ENCODE results near the gene MRTFB.
"Not testable (repeated sequence)": the region's sequence is repeated elsewhere in the genome, so short reads cannot be mapped to it uniquely, and the experiment has no call there.

MRTFB gene

DNA sequence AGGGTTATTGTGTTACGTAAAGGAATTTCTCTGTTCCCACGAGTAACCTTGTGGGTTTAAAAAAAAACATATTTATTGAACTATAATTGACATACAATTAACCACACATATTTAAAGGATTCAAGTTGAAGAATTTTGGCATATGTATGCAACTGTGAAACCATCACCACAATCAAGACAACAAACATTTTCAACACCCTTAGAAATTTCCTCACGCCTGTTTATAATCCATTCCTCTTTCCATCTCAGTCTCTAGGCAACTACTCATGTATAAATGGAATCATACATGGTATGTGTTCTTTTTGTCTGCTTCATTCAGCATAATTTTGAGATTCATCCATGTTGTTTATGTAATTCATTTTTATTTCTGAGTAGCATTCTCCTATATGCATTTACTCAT lies 104.0 kb downstream of the MRTFB start:
- no peaks in the 10 kb centered on the region for H3K27me3 Mint-ChIP-seq
- no peaks in the 10 kb centered on the region for H3K4me1 Mint-ChIP-seq
- peaks cover 16% of the 10 kb centered on the region for H3K9me3 Mint-ChIP-seq
- no peak overlapping the region for H3K27ac Mint-ChIP-seq
- peaks cover 19% of the 10 kb centered on the region for H3K36me3 Mint-ChIP-seq
- H3K4me3 Mint-ChIP-seq = no peak overlapping the region

DNA sequence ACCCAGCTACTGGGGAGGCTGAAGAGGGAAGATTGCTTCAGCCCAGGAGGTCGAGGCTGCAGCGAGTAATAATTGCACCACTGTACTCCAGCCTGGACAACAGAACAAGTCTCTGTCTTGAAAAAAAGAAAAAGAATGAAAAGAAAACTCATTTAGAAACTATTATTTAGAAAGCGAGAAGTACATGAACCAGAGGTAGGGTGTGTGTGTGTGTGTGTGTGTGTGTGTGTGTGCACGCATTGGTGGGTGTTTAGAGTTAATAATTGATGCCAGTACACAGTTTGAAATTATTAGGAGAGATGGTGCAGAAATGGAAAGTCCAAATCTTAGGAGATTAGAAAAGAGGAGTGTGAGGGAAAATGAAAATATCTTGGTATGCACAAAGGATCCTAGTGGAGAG lies 106.6 kb downstream of the MRTFB start:
- no peaks in the 10 kb centered on the region for H3K4me1 Mint-ChIP-seq
- H3K27ac Mint-ChIP-seq = no peak overlapping the region
- no peak overlapping the region for H3K4me3 Mint-ChIP-seq
- no peaks in the 10 kb centered on the region for H3K27me3 Mint-ChIP-seq
- peaks cover 9% of the 10 kb centered on the region for H3K9me3 Mint-ChIP-seq
- H3K36me3 Mint-ChIP-seq = peaks cover 9% of the 10 kb centered on the region

DNA sequence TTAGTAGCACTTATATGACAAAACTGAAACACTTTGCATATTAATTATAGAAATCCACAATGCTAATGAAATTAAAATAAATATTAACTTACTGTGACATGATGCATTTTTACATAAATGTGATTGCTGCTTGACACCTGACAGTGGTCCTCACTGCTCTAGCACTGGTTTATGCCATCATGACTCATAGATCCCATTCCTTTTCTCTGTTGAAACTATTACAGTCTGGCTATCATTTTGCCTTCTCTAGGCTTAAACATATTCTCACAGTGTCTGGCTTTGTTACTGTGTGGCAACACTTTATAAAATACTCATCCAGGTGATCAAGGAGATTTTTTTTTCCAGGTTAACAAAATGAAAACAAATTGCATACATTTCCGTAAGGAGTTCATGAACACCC lies 108.0 kb downstream of the MRTFB start:
- Mint-ChIP-seq H3K4me3 (no peak overlapping the region), H3K27me3 (no peaks in the 10 kb centered on the region), H3K4me1 (no peaks in the 10 kb centered on the region), H3K9me3 (no peaks in the 10 kb centered on the region), H3K36me3 (peaks cover 5% of the 10 kb centered on the region), H3K27ac (no peak overlapping the region)

DNA sequence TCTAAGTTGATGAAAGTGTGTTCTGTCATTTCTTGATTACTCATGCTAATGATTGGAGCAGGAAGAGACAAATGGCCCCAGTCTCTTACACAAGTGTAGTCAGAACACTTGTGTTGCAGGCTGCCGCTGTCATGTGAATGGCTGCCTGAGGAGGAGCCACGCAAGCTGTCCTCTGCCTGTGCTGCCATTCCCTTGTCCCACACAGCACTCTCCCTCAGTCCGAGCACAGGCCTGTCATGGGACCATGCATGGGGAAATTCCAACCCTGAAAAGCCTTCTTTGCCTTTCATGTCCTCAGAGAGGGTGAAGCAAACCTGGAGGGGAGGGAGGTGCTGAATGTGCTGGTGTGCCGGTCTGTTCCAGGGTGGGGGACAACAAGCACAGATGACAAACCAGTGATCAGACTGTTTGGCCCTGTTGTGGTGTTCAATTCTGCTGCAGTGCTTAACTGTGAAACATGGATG lies 109.4 kb downstream of the MRTFB start:
- Mint-ChIP-seq H3K27ac (no peak overlapping the region), H3K4me3 (no peak overlapping the region), H3K36me3 (no peaks in the 10 kb centered on the region), H3K27me3 (no peaks in the 10 kb centered on the region), H3K4me1 (peaks cover 7% of the 10 kb centered on the region), H3K9me3 (no peaks in the 10 kb centered on the region)

- Mint-ChIP-seq H3K36me3 (no peaks in the 10 kb centered on the region), H3K4me1 (peaks cover 17% of the 10 kb centered on the region), H3K27ac (no peak overlapping the region)
These were observed 110.4 kb downstream of the MRTFB start for GRCh38 chr16:14181371-14182050.

DNA sequence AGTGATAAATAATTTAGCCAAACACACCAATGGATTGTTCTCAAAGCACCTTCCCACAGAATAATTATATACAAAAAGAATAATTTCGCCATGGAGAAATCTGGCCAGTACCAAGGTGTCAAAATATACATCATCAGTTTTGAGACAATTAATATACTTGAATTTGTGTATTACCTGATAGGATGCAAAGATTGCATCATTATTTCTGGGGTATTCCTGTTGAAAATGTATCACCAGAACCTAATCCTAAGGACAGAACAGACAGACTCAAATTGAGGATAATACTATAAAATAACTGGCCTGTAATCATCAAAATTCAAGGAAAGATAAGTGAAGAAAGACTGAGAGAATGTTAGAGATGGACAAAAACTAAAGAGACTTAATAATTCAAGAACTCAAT lies 111.9 kb downstream of the MRTFB start:
- Mint-ChIP-seq H3K27me3 (no peaks in the 10 kb centered on the region), H3K9me3 (no peaks in the 10 kb centered on the region), H3K4me3 (no peak overlapping the region), H3K27ac (no peak overlapping the region), H3K4me1 (peaks cover 17% of the 10 kb centered on the region), H3K36me3 (no peaks in the 10 kb centered on the region)

More at GRCh38 chr16:14181371-14182050, 110.4 kb downstream of the MRTFB start:
- Mint-ChIP-seq H3K27me3 (no peaks in the 10 kb centered on the region), H3K9me3 (no peaks in the 10 kb centered on the region), H3K4me3 (no peak overlapping the region)

DNA sequence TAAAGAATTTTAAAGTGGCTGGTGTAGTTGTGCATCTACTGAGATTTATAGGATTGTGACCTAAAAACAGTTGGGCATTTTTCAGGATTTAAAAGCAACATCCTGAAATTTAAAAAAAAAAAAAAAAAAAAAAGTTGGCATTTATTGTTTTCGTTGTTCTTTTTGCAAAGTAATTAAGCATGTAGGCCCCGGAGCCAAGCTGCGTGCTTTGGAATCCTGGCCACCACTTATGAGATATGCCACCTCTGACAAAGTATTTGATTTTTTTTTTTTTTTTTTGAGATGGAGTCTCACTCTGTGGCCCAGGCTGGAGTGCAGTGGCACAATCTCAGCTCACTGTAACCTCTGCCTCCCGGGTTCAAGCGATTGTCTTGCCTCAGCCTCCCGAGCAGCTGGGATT lies 112.8 kb downstream of the MRTFB start:
- H3K27me3 Mint-ChIP-seq, H3K36me3 Mint-ChIP-seq, H3K9me3 Mint-ChIP-seq, H3K4me3 Mint-ChIP-seq, H3K27ac Mint-ChIP-seq: not testable (repeated sequence)
- H3K4me1 Mint-ChIP-seq = peaks cover 20% of the 10 kb centered on the region

DNA sequence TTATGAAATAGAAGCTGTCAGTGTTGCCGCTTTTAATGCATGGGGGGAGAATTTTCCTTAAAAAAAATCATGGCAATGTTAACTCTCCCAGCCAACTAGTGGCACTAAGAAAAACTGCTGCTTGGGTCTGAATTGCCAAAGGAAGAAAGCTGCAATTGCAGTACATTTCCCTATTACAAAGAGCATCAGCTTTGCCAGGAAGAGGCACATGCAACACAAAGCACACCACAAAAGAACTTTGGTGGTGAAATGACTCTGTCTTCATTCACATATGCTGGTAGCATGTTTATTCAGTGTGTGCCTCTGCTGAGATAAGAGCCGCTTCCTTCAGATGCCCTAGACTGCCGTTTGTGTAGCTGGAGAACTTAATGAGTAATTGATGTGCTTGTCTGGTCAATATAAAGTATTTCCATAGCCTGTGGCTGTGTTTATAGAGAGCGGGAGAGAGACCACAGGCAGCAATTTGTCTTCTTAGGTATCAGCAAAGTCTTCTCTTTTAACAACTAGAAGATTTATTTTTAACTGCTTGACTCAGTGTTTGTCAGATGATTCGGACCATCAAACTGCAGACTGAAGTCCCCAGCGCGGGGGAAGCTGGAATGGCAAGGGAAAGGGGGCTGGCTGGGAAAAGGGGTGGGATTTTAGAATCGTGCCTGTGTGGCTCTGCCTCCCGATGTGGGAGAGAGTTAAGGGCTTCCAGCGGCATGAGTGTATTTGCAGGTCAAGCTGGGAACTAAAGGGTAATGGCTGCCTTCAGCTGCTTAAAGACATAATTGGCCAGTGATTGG lies 115.1 kb downstream of the MRTFB start:
- Mint-ChIP-seq H3K9me3 (no peaks in the 10 kb centered on the region), H3K27ac (peak overlapping the region; percentile 2), H3K4me3 (no peak overlapping the region), H3K36me3 (no peaks in the 10 kb centered on the region), H3K4me1 (peaks cover 38% of the 10 kb centered on the region), H3K27me3 (no peaks in the 10 kb centered on the region)

- no peaks in the 10 kb centered on the region for H3K27me3 Mint-ChIP-seq
These were observed 115.7 kb downstream of the MRTFB start for GRCh38 chr16:14186795-14187221.

GRCh38 chr16:14187517-14188338 lies 116.6 kb downstream of the MRTFB start:
- Mint-ChIP-seq H3K36me3 (no peaks in the 10 kb centered on the region), H3K4me3 (no peak overlapping the region), H3K9me3 (no peaks in the 10 kb centered on the region), H3K27me3 (no peaks in the 10 kb centered on the region), H3K4me1 (peaks cover 43% of the 10 kb centered on the region), H3K27ac (no peak overlapping the region)

More at GRCh38 chr16:14186795-14187221, 115.7 kb downstream of the MRTFB start:
- Mint-ChIP-seq H3K27ac (no peak overlapping the region), H3K9me3 (no peaks in the 10 kb centered on the region), H3K4me3 (no peak overlapping the region), H3K4me1 (peaks cover 41% of the 10 kb centered on the region), H3K36me3 (no peaks in the 10 kb centered on the region)

GRCh38 chr16:14193316-14193871 lies 122.3 kb downstream of the MRTFB start:
- Mint-ChIP-seq H3K9me3 (no peaks in the 10 kb centered on the region), H3K27me3 (no peaks in the 10 kb centered on the region), H3K27ac (peak overlapping the region; percentile 96), H3K4me1 (peaks cover 73% of the 10 kb centered on the region), H3K4me3 (peak overlapping the region; percentile 87), H3K36me3 (peaks cover 2% of the 10 kb centered on the region)

DNA sequence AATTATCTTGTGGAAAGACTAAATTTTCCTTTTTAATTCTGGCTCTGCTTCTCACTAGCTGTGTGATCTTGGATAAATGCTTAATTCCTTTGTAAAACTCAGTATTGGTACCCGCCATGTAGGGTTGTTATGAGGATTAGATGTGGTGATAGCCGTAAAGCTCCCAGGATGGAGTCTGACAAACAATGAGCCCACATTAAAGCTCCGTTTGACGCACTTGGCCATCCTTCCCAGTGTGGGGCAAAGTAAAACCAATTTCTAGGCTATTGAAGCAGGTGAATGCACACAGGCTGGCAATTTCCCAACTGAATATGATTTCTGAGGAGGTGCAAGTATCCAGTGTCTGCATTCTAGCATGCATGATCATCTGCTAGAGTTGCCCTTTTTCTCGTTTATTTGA lies 123.6 kb downstream of the MRTFB start:
- H3K27me3 Mint-ChIP-seq = no peaks in the 10 kb centered on the region
- H3K27ac Mint-ChIP-seq = peak overlapping the region; percentile 51
- peaks cover 75% of the 10 kb centered on the region for H3K4me1 Mint-ChIP-seq
- H3K9me3 Mint-ChIP-seq = no peaks in the 10 kb centered on the region
- H3K36me3 Mint-ChIP-seq = peaks cover 10% of the 10 kb centered on the region
- peak overlapping the region; percentile 19 for H3K4me3 Mint-ChIP-seq

DNA sequence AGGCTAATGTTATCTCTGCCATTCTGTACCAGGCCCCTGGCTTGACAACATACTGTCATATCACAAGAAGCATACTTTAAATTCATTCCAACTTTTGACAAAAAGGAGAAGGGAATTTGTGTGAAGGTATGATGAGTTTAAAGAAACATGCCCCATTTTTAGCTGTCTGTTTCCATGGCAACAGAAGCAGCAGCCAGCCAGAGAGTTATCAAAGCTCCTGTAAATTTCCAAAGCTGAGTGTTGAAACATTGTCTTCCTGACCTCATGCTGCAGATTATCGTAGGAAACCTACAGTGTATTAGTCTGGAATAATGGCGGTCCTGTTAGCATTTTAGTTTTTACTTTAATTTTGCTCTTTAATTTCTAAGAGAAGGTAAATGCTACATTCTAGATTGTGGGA lies 124.9 kb downstream of the MRTFB start:
- peaks cover 71% of the 10 kb centered on the region for H3K4me1 Mint-ChIP-seq
- peaks cover 10% of the 10 kb centered on the region for H3K36me3 Mint-ChIP-seq
- H3K4me3 Mint-ChIP-seq = no peak overlapping the region
- peak overlapping the region; percentile 61 for H3K27ac Mint-ChIP-seq
- H3K9me3 Mint-ChIP-seq = no peaks in the 10 kb centered on the region
- no peaks in the 10 kb centered on the region for H3K27me3 Mint-ChIP-seq

DNA sequence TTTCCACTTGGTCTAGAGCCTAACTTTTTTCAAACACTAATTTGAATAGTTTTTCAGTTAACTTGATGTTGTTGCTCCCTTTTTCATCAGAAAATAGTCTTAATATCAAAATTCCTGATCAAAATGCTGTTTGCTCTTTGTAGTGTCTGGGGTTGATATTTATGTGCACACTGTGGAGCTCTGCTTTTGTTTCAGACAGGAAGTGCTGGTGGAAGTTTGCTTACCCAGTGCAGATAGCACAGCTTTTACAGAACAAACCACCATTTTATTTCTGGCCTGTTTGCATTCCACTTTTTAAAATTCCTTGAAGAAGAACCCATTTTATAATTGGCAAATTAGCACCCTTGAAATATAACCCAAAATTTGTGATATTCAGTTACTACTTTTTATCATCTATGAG lies 125.4 kb downstream of the MRTFB start:
- Mint-ChIP-seq H3K9me3 (no peaks in the 10 kb centered on the region), H3K4me1 (peaks cover 67% of the 10 kb centered on the region), H3K27ac (peak overlapping the region; percentile 62), H3K27me3 (no peaks in the 10 kb centered on the region), H3K36me3 (peaks cover 10% of the 10 kb centered on the region), H3K4me3 (peak overlapping the region; percentile 15)

GRCh38 chr16:14198012-14198411 lies 126.9 kb downstream of the MRTFB start:
- Mint-ChIP-seq H3K27ac (no peak overlapping the region), H3K27me3 (no peaks in the 10 kb centered on the region), H3K4me3 (no peak overlapping the region), H3K36me3 (peaks cover 10% of the 10 kb centered on the region), H3K4me1 (peaks cover 67% of the 10 kb centered on the region), H3K9me3 (no peaks in the 10 kb centered on the region)

All from activated naive CD4-positive, alpha-beta T cell treated with anti-CD3 and anti-CD28 coated beads, Interleukin-2, amount 50 U/mL, for 24 hours (primary cell).